Fibroblast of skin of back (primary cell): Measurements from ENCODE around the gene MMP20. TPM values are rescaled to one million over a fixed set of nuclear protein-coding genes. Genes with fewer than 3 reads are reported as not detected.
"Not testable (repeated sequence)": the region's sequence is repeated elsewhere in the genome, so short reads cannot be mapped to it uniquely, and the experiment has no call there.

Experiments
- DNase-seq: peaks from one replicate; pipeline ENCODE4 v3.0.0-alpha.2; 2013
- polyA plus RNA-seq, 2 experiments: library from polyadenylated mRNA; unstranded; fragments of 120-200 nt; gene quantifications; one replicate each; pipeline ENCODE4 v1.2.1, GENCODE V29; 2013; ENCODE audit not compliant: insufficient read length in 2 of 2

Gene MMP20
- polyA plus RNA-seq (2013, experiment 1 of 2; ENCODE audit: insufficient read length), result not detected
- not detected for polyA plus RNA-seq (2013, experiment 2 of 2; ENCODE audit: insufficient read length)

- DNase-seq, result no peak
Measured at GRCh38 chr11:102625177-102625576, at the start of gene MMP20. MMP20 (minus strand) TSS chr11:102625332; CDS start chr11:102625319, 13 bp downstream.

GRCh38 chr11:102669664-102670063 is 44.5 kb upstream of the MMP20 start:
- DNase-seq, result peak; percentile 62

GRCh38 chr11:102666331-102666957 is 41.3 kb upstream of the MMP20 start:
- peak; percentile 55 for DNase-seq

GRCh38 chr11:102664001-102664752 is 39.0 kb upstream of the MMP20 start:
- no peak for DNase-seq

GRCh38 chr11:102662607-102663006 is 37.5 kb upstream of the MMP20 start:
- DNase-seq, result no peak

- DNase-seq, result no peak
Measured at GRCh38 chr11:102661040-102661439, 35.9 kb upstream of the MMP20 start.

GRCh38 chr11:102656528-102656927 is 31.4 kb upstream of the MMP20 start:
- no peak for DNase-seq

GRCh38 chr11:102655547-102655946 is 30.4 kb upstream of the MMP20 start:
- DNase-seq, result no peak

- DNase-seq, result no peak
Measured at GRCh38 chr11:102654761-102655160, 29.6 kb upstream of the MMP20 start.

GRCh38 chr11:102653744-102654291 is 28.7 kb upstream of the MMP20 start:
- no peak for DNase-seq

GRCh38 chr11:102647430-102647829 is 22.3 kb upstream of the MMP20 start:
- DNase-seq, result no peak

GRCh38 chr11:102643941-102644340 is 18.8 kb upstream of the MMP20 start:
- DNase-seq, result no peak

GRCh38 chr11:102640946-102641345 is 15.8 kb upstream of the MMP20 start:
- DNase-seq, result no peak

- no peak for DNase-seq
Measured at GRCh38 chr11:102639656-102640055, 14.5 kb upstream of the MMP20 start.

- DNase-seq, result no peak
Measured at GRCh38 chr11:102637731-102638130, 12.6 kb upstream of the MMP20 start.

GRCh38 chr11:102633385-102634026 is 8.4 kb upstream of the MMP20 start:
- DNase-seq, result no peak

- no peak for DNase-seq
Measured at GRCh38 chr11:102632026-102632425, 6.9 kb upstream of the MMP20 start.

- no peak for DNase-seq
Measured at GRCh38 chr11:102630598-102631448, 5.7 kb upstream of the MMP20 start.

- not testable (repeated sequence) for DNase-seq
Measured at GRCh38 chr11:102629908-102630307, 4.8 kb upstream of the MMP20 start.

GRCh38 chr11:102626676-102627075 is 1.5 kb upstream of the MMP20 start:
- peak; percentile 52 for DNase-seq

GRCh38 chr11:102623998-102624397 is 1.1 kb downstream of the MMP20 start:
- no peak for DNase-seq

- no peak for DNase-seq
Measured at GRCh38 chr11:102623128-102623527, 2.0 kb downstream of the MMP20 start.
